GM20000 (cell line): ENCODE results near the gene CATSPER1.

Experiments
- DNase-seq: peaks from one replicate; pipeline ENCODE4 v3.0.0; 2012; ENCODE audit warnings: low spot score
- TF ChIP-seq, protein P1 (sequence below): IDR thresholded peaks from 2 replicates; pipeline ENCODE4 v1.5.1; 2012; ENCODE audit warnings: mild to moderate bottlenecking, control low read depth; ENCODE audit errors: extremely low read depth, missing control alignments

The CATSPER1 gene

DNA sequence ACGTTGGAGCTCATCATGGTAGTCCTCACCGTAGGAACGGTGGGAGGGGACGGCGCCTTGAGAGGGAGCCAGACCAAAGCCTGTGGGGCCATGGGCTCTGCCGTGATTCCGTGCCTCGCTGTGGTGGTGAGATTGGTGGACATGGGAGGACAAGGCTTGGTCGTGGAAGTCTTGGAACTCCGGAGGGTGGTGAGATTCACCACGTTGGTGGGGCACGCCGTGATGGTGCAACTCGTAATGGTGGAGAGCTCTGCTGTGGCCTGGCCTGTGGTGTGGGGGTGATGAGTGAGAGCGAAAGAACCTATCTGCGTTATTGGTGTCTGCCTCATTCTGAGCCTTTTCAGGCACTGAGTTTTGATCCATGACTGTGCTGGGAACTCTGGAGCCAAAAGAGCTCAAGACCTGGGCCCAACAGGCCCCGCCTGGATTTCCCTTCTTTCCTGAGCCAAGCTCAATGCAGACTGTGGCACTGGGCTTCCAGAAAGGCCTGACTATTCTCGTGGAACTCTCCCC is at the start of gene CATSPER1:
CATSPER1 (minus strand) TSS at position 463 of the 513 bp plus-strand sequence; CDS start at position 363, 100 bp downstream.
- TF ChIP-seq, protein P1, sequence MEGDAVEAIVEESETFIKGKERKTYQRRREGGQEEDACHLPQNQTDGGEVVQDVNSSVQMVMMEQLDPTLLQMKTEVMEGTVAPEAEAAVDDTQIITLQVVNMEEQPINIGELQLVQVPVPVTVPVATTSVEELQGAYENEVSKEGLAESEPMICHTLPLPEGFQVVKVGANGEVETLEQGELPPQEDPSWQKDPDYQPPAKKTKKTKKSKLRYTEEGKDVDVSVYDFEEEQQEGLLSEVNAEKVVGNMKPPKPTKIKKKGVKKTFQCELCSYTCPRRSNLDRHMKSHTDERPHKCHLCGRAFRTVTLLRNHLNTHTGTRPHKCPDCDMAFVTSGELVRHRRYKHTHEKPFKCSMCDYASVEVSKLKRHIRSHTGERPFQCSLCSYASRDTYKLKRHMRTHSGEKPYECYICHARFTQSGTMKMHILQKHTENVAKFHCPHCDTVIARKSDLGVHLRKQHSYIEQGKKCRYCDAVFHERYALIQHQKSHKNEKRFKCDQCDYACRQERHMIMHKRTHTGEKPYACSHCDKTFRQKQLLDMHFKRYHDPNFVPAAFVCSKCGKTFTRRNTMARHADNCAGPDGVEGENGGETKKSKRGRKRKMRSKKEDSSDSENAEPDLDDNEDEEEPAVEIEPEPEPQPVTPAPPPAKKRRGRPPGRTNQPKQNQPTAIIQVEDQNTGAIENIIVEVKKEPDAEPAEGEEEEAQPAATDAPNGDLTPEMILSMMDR = no peak
- DNase-seq = no peak

DNA sequence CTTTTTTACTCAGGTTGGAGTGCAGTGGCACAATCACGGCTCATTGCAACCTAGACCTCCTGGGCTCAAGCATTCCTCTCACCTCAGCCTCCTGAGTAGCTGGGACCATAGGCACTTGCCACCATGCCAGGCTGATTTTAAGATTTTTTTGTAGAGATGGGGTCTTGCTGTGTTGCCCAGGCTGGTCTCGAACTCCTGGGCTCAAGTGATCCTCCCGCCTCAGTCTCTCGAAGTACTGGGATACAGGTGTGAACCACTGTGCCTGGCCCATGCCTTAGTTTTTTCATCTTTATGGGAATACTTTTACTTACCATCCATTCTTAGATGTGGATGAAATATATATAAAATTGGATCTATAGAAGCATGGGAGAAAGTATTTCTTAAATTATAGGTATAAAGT is 49.0 kb upstream of the CATSPER1 start:
- no peak for DNase-seq
- TF ChIP-seq, protein P1 = no peak

DNA sequence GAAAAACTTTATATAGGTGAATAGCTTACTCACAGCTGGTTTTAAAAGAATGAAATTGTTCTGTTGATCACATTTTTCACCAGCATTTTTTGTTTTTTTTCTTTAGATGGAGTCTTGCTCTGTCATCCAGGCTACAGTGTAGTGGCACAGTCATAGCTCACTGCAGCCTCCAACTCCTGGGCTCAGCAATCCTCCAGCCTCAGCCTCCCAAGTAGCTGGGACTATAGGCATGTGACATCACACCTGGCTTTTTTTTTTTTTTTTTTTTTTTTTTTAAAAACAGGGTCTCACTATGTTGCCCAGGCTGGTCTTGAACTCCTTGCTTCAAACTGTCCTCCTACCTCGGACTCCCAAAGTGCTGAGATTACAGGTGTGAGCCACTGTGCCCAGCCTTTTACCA is 47.4 kb upstream of the CATSPER1 start:
- TF ChIP-seq, protein P1 = no peak
- no peak for DNase-seq

DNA sequence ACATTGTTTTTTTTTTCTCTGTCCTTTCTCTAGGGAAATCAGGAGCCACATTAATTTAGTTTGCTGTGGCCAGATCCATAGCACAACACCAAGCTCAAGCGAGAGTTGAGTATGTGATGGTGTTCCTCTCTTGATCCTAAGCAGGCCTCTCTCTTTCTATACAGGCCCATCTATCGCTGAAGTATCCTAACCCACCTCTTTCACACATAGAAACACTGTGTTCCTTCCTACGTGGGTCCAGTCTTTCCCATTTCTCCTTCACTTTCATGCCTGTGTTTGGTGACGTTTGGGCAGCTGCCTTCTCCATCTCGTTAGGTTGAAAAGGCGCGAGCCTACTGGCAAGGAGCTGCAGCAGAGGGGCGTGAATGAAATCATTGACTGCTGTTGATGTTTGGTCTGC is 46.2 kb upstream of the CATSPER1 start:
- no peak for DNase-seq
- TF ChIP-seq, protein P1 = no peak

DNA sequence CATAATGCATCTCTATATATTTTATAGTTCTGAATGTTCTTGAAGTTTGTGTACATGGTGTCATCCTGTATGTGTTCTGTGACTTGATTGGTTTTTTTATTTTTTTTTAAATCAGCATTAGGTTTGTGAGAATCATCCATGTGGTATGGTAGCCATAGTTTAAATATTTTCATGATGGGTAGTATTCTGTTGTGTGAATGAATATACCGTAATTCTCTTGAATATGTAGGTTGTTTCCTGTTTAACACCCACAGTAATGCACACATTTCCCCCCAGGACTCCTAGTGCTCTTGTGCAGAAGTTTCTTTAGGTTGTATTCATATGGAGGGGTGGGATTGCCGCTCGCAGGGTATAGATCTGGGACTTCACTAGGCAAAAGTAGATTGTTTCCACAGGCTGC is 45.8 kb upstream of the CATSPER1 start:
- TF ChIP-seq, protein P1 = no peak

DNA sequence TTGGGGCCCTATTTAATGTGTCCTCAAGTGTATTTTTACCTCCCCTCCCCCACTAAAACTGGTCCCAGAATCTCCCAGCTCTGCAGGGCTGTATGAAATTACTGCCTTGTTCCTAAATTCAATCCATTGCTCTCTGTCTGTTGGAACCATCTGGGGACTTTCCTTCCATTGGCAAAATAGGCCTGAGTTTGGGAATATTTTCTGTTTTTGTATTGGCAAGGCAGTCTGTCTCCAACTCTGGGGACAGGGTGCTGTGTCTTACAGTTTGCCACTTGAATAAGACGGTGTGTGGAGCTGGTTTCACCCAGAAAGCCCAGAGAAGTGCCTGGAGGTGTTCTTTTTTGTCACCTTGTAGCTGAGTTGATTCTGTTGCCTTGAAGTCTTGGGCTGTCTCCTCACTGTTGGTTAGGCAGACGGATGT is 45.1 kb upstream of the CATSPER1 start:
- TF ChIP-seq, protein P1 = no peak
- DNase-seq = peak; percentile 41

More for the DNA sequence above, 45.8 kb upstream of the CATSPER1 start:
- no peak for DNase-seq

DNA sequence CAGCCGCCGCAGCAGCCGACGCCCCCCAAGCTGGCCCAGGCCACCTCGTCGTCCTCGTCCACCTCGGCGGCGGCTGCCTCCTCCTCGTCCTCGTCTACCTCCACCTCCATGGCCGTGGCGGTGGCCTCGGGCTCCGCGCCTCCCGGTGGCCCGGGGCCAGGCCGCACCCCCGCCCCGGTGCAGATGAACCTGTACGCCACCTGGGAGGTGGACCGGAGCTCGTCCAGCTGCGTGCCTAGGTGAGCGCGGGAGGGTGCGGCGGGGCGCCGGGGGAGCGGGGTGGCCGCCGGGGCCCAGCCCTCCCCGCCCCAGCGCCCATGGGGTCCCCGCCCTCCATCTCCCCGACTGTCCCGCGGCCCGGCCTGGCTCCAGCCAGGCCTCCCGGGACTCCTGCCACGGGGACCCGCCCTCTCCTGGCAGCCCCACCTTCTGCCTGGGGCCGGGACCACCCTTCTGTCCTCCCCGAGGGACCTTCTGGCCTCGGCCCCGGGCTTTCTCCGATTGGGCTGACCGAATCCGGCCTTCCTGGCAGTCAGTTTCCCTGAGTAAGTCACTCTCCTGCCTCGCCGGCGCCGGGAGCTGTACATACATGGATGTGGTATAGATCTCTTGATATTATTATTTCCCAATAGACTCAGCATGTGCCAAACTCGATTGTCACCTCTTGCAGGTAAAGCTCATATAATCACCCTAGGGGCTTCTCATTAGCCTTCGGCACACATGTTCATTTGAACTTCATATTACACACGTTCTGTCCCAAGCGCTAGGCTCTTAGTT is 44.5 kb upstream of the CATSPER1 start:
- peak; percentile 62 for DNase-seq
- TF ChIP-seq, protein P1 = no peak
